Muscle layer of duodenum (tissue), 2 donors: Measurements from ENCODE around the gene TTPAL.
A peak's percentile ranks its signal among the peaks of the same experiment; 100 is the strongest.

Experiments
- H3K27ac ChIP-seq: one replicate; pipeline ENCODE4 v1.7.0; 2013; ENCODE audit warnings: mild to moderate bottlenecking, low read length
- H3K27me3 ChIP-seq: one replicate; pipeline ENCODE4 v1.7.0; 2013; ENCODE audit warnings: low read depth, mild to moderate bottlenecking, control low read depth, low read length
- H3K36me3 ChIP-seq, 2 donors: one replicate each; pipeline ENCODE4 v1.7.0; 2013; ENCODE audit warnings: low read length in 2 of 2, control low read depth in 1 of 2, mild to moderate bottlenecking in 1 of 2; ENCODE audit not compliant: insufficient read depth in 2 of 2, control insufficient read depth in 1 of 2
- H3K4me1 ChIP-seq, 2 donors: one replicate each; pipeline ENCODE4 v1.7.0; 2013; ENCODE audit warnings: low read length in 2 of 2, mild to moderate bottlenecking in 2 of 2, control low read depth in 1 of 2, moderate library complexity in 1 of 2; ENCODE audit not compliant: insufficient read depth in 2 of 2, control insufficient read depth in 1 of 2
- H3K4me3 ChIP-seq, 2 donors: one replicate each; pipeline ENCODE4 v1.7.0; 2013; ENCODE audit warnings: low read length in 2 of 2, low read depth in 1 of 2, mild to moderate bottlenecking in 1 of 2
- H3K9me3 ChIP-seq, 2 donors: one replicate each; pipeline ENCODE4 v1.7.0; 2013; ENCODE audit warnings: low read length in 2 of 2, control low read depth in 1 of 2, mild to moderate bottlenecking in 1 of 2; ENCODE audit not compliant: control insufficient read depth in 1 of 2
- donor health status: healthy.

TTPAL gene

GRCh38 chr20:44445742-44446710, 29.6 kb upstream of the TTPAL start:
- Histone ChIP-seq H3K36me3 (no peaks in the 10 kb centered on the region), H3K27ac (peak overlapping the region; percentile 49), H3K27me3 (no peaks in the 10 kb centered on the region), H3K4me1 (no peaks in the 10 kb centered on the region), H3K4me3 (no peak overlapping the region), H3K9me3 (peaks cover 0 to 6% of the 10 kb centered on the region in 2 donors)

- H3K36me3 ChIP-seq, result no peaks in the 10 kb centered on the region
- no peak overlapping the region for H3K27ac ChIP-seq
- H3K4me1 ChIP-seq, result no peaks in the 10 kb centered on the region
- H3K4me3 ChIP-seq, result no peak overlapping the region
- peaks cover 0 to 6% of the 10 kb centered on the region in 2 donors for H3K9me3 ChIP-seq
- H3K27me3 ChIP-seq, result no peaks in the 10 kb centered on the region
Observed at GRCh38 chr20:44447827-44448419, 27.8 kb upstream of the TTPAL start.

GRCh38 chr20:44448753-44449546, 26.7 kb upstream of the TTPAL start:
- H3K4me3 ChIP-seq, result no peak overlapping the region
- H3K4me1 ChIP-seq, result no peaks in the 10 kb centered on the region
- peaks cover 0 to 6% of the 10 kb centered on the region in 2 donors for H3K9me3 ChIP-seq
- H3K27ac ChIP-seq, result no peak overlapping the region
- H3K27me3 ChIP-seq, result no peaks in the 10 kb centered on the region
- H3K36me3 ChIP-seq, result no peaks in the 10 kb centered on the region

- Histone ChIP-seq H3K9me3 (peaks cover 0 to 6% of the 10 kb centered on the region in 2 donors), H3K27ac (no peak overlapping the region), H3K4me3 (no peak overlapping the region), H3K27me3 (no peaks in the 10 kb centered on the region), H3K36me3 (no peaks in the 10 kb centered on the region), H3K4me1 (no peaks in the 10 kb centered on the region)
Observed at GRCh38 chr20:44449864-44450263, 25.8 kb upstream of the TTPAL start.

- H3K9me3 ChIP-seq, result peaks cover 0 to 6% of the 10 kb centered on the region in 2 donors
Observed at GRCh38 chr20:44450281-44450889, 25.3 kb upstream of the TTPAL start.

GRCh38 chr20:44450903-44451450, 24.7 kb upstream of the TTPAL start:
- Histone ChIP-seq H3K9me3 (peaks cover 0 to 6% of the 10 kb centered on the region in 2 donors), H3K4me1 (no peaks in the 10 kb centered on the region), H3K27me3 (no peaks in the 10 kb centered on the region), H3K4me3 (no peak overlapping the region), H3K36me3 (no peaks in the 10 kb centered on the region), H3K27ac (no peak overlapping the region)

More at GRCh38 chr20:44450281-44450889, 25.3 kb upstream of the TTPAL start:
- Histone ChIP-seq H3K36me3 (no peaks in the 10 kb centered on the region), H3K27ac (no peak overlapping the region), H3K27me3 (no peaks in the 10 kb centered on the region), H3K4me3 (no peak overlapping the region), H3K4me1 (no peaks in the 10 kb centered on the region)

GRCh38 chr20:44454306-44454963, 21.2 kb upstream of the TTPAL start:
- Histone ChIP-seq H3K4me1 (no peaks in the 10 kb centered on the region), H3K4me3 (no peak overlapping the region), H3K36me3 (no peaks in the 10 kb centered on the region), H3K27ac (no peak overlapping the region), H3K27me3 (no peaks in the 10 kb centered on the region), H3K9me3 (no peaks in the 10 kb centered on the region)

GRCh38 chr20:44455126-44455525, 20.5 kb upstream of the TTPAL start:
- Histone ChIP-seq H3K27me3 (no peaks in the 10 kb centered on the region), H3K9me3 (no peaks in the 10 kb centered on the region), H3K4me1 (no peaks in the 10 kb centered on the region), H3K27ac (no peak overlapping the region), H3K36me3 (no peaks in the 10 kb centered on the region), H3K4me3 (no peak overlapping the region)

GRCh38 chr20:44456611-44457010, 19.1 kb upstream of the TTPAL start:
- no peaks in the 10 kb centered on the region for H3K36me3 ChIP-seq
- H3K27ac ChIP-seq, result no peak overlapping the region
- no peaks in the 10 kb centered on the region for H3K27me3 ChIP-seq
- no peaks in the 10 kb centered on the region for H3K9me3 ChIP-seq
- H3K4me3 ChIP-seq, result no peak overlapping the region
- H3K4me1 ChIP-seq, result no peaks in the 10 kb centered on the region

GRCh38 chr20:44457016-44457415, 18.7 kb upstream of the TTPAL start:
- no peak overlapping the region for H3K4me3 ChIP-seq
- H3K4me1 ChIP-seq, result no peaks in the 10 kb centered on the region
- no peaks in the 10 kb centered on the region for H3K9me3 ChIP-seq
- no peaks in the 10 kb centered on the region for H3K36me3 ChIP-seq
- H3K27me3 ChIP-seq, result no peaks in the 10 kb centered on the region
- no peak overlapping the region for H3K27ac ChIP-seq
